ENCODE measurements around the gene IL4I1. TPM values are rescaled to one million over a fixed set of nuclear protein-coding genes. Genes with fewer than 3 reads are reported as not detected.

IL4I1 gene
- total and polyA plus RNA-seq, 2 donors (not counting 1 experiment from before 2014, with no cell fraction given) = 0.48 to 3.1 TPM

- ChIA-PET CTCF (interaction anchor here (1.0 to 3.4 kb wide), 4 partner anchors 18 to 47 kb away, joined by 3 to 13 read pairs (median 8); no protein-coding TSS in a partner anchor), POLR2A (no interaction called here)
- Histone ChIP-seq H3K9ac (ENCODE audit: low read length) (no peak overlapping the region), H2AFZ (ENCODE audit: insufficient read depth, low read depth, low read length, poor library complexity, severe bottlenecking) (no peak overlapping the region), H3K36me3 (replicated peaks in 1 of 2; ENCODE audit: control extremely low read depth in 1 of 2, control insufficient read depth in 1 of 2, extremely low read depth in 1 of 2, insufficient read depth in 2 of 2, low read length in 1 of 2) (no peaks in the 10 kb centered on the region), H4K20me1 (ENCODE audit: control insufficient read depth, insufficient read depth, low read length, poor library complexity, severe bottlenecking) (no peaks in the 10 kb centered on the region), H3K4me1 (ENCODE audit: control insufficient read depth in 2 of 2, insufficient read depth in 2 of 2, low read length in 2 of 2) (peaks cover 5 to 11% of the 10 kb centered on the region in 2 donors), H3K4me2 (replicated peaks; ENCODE audit: low read depth, low read length, poor library complexity, severe bottlenecking) (no peak overlapping the region), H3K4me3 (ENCODE audit: control extremely low read depth in 1 of 5, extremely low read depth in 1 of 5, insufficient read depth in 1 of 5, low read depth in 2 of 5, low read length in 4 of 5) (no peak overlapping the region), H3K79me2 (ENCODE audit: control insufficient read depth, insufficient read depth, low read length) (no peaks in the 10 kb centered on the region), H3K27me3 (replicated peaks in 1 of 4; ENCODE audit: control extremely low read depth in 1 of 4, control insufficient read depth in 3 of 4, insufficient read depth in 4 of 4, low read length in 3 of 4) (no peaks in the 10 kb centered on the region), H3K9me3 (ENCODE audit: control extremely low read depth in 1 of 3, control insufficient read depth in 2 of 3, insufficient read depth in 1 of 3, low read length in 2 of 3) (no peaks in the 10 kb centered on the region), H3K27ac (ENCODE audit: low read length in 2 of 2) (no peak overlapping the region)
- DNase-seq (no peak), ATAC-seq (ENCODE audit: low read depth) (no peak)
- Mint-ChIP-seq H3K27ac (no peak overlapping the region), H3K4me1 (peaks cover 12% of the 10 kb centered on the region), H3K9me3 (ENCODE audit: insufficient read depth) (no peaks in the 10 kb centered on the region), H3K4me3 (no peak overlapping the region), H3K27me3 (peaks cover 14% of the 10 kb centered on the region)
- WGBS (ENCODE audit: insufficient coverage) = 85% methylated on average over 3 of the region's 5 CpGs
- intact Hi-C loops (cut with micrococcal nuclease) = loop anchor here (5.0 kb wide), 1 partner anchor 846 kb away; no protein-coding TSS in a partner anchor
- TF ChIP-seq, protein P1, sequence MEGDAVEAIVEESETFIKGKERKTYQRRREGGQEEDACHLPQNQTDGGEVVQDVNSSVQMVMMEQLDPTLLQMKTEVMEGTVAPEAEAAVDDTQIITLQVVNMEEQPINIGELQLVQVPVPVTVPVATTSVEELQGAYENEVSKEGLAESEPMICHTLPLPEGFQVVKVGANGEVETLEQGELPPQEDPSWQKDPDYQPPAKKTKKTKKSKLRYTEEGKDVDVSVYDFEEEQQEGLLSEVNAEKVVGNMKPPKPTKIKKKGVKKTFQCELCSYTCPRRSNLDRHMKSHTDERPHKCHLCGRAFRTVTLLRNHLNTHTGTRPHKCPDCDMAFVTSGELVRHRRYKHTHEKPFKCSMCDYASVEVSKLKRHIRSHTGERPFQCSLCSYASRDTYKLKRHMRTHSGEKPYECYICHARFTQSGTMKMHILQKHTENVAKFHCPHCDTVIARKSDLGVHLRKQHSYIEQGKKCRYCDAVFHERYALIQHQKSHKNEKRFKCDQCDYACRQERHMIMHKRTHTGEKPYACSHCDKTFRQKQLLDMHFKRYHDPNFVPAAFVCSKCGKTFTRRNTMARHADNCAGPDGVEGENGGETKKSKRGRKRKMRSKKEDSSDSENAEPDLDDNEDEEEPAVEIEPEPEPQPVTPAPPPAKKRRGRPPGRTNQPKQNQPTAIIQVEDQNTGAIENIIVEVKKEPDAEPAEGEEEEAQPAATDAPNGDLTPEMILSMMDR (IDR thresholded peaks at IDR 0.05) = no peak
- TF ChIP-seq EZH2 (IDR thresholded peaks at IDR 0.05; ENCODE audit: borderline replicate concordance, insufficient read depth, low read depth, low read length, poor library complexity, severe bottlenecking) = no peak
These were observed 39.9 kb upstream of the IL4I1 start for GRCh38 chr19:49936549-49936948.

- H3K9me3 ChIP-seq (ENCODE audit: control extremely low read depth in 1 of 3, control insufficient read depth in 2 of 3, insufficient read depth in 1 of 3, low read length in 2 of 3) = peaks cover 0 to 3% (median 0%) of the 10 kb centered on the region in 3 donors
- H2AFZ ChIP-seq (ENCODE audit: insufficient read depth, low read depth, low read length, poor library complexity, severe bottlenecking) = no peak overlapping the region
- WGBS (ENCODE audit: insufficient coverage) = 91% methylated on average over 7 of the region's 8 CpGs
- no peaks in the 10 kb centered on the region for H3K27me3 ChIP-seq (replicated peaks in 1 of 4; ENCODE audit: control extremely low read depth in 1 of 4, control insufficient read depth in 3 of 4, insufficient read depth in 4 of 4, low read length in 3 of 4)
- no peaks in the 10 kb centered on the region for H3K27me3 Mint-ChIP-seq
- H3K79me2 ChIP-seq (ENCODE audit: control insufficient read depth, insufficient read depth, low read length) = peaks cover 8% of the 10 kb centered on the region
- no peak for TF ChIP-seq EZH2 (IDR thresholded peaks at IDR 0.05; ENCODE audit: borderline replicate concordance, insufficient read depth, low read depth, low read length, poor library complexity, severe bottlenecking)
- DNase-seq (no peak), ATAC-seq (ENCODE audit: low read depth) (no peak)
- H3K4me1 Mint-ChIP-seq = peaks cover 33% of the 10 kb centered on the region
- H3K4me2 ChIP-seq (replicated peaks; ENCODE audit: low read depth, low read length, poor library complexity, severe bottlenecking) = no peak overlapping the region
- no peak overlapping the region for H3K27ac Mint-ChIP-seq
- H3K4me1 ChIP-seq (ENCODE audit: control insufficient read depth in 2 of 2, insufficient read depth in 2 of 2, low read length in 2 of 2) = peaks cover 10 to 21% of the 10 kb centered on the region in 2 donors
- H3K9ac ChIP-seq (ENCODE audit: low read length) = no peak overlapping the region
- no peaks in the 10 kb centered on the region for H4K20me1 ChIP-seq (ENCODE audit: control insufficient read depth, insufficient read depth, low read length, poor library complexity, severe bottlenecking)
- CTCF ChIA-PET = interaction anchor here (0.7 kb wide), 2 partner anchors 18 to 1873 kb away, joined by 3 read pairs; no protein-coding TSS in a partner anchor
- intact Hi-C loops (cut with micrococcal nuclease) = no loop called here
- H3K4me3 Mint-ChIP-seq = no peak overlapping the region
- no peaks in the 10 kb centered on the region for H3K9me3 Mint-ChIP-seq (ENCODE audit: insufficient read depth)
- H3K4me3 ChIP-seq (ENCODE audit: control extremely low read depth in 1 of 5, extremely low read depth in 1 of 5, insufficient read depth in 1 of 5, low read depth in 2 of 5, low read length in 4 of 5) = no peak overlapping the region
- no peak overlapping the region for H3K27ac ChIP-seq (ENCODE audit: low read length in 2 of 2)
- H3K36me3 ChIP-seq (replicated peaks in 1 of 2; ENCODE audit: control extremely low read depth in 1 of 2, control insufficient read depth in 1 of 2, extremely low read depth in 1 of 2, insufficient read depth in 2 of 2, low read length in 1 of 2) = no peaks in the 10 kb centered on the region
- POLR2A ChIA-PET = no interaction called here
These were observed 37.0 kb upstream of the IL4I1 start for GRCh38 chr19:49933643-49934042.

Measured in B cell (primary cell).